HPDE6-E6E7 (cell line): ENCODE results near the gene CEP170B.
"Not testable (repeated sequence)": the region's sequence is repeated elsewhere in the genome, so short reads cannot be mapped to it uniquely, and the experiment has no call there.

Source experiments
- DNase-seq: peaks from one replicate; pipeline ENCODE4 v3.0.0; 2011; ENCODE audit warnings: missing footprints; ENCODE audit errors: extremely low spot score

Gene CEP170B

GRCh38 chr14:104913435-104913834 lies 48.4 kb downstream of the CEP170B start:
- DNase-seq: no peak

GRCh38 chr14:104917116-104917515 lies 52.0 kb downstream of the CEP170B start:
- no peak for DNase-seq

GRCh38 chr14:104917993-104918392 lies 52.9 kb downstream of the CEP170B start:
- no peak for DNase-seq

GRCh38 chr14:104919152-104919992 lies 54.3 kb downstream of the CEP170B start:
- not testable (repeated sequence) for DNase-seq

- DNase-seq: no peak
Measured at GRCh38 chr14:104919993-104920315, 54.9 kb downstream of the CEP170B start.

- DNase-seq: no peak
Measured at GRCh38 chr14:104923640-104924420, 58.8 kb downstream of the CEP170B start.

- DNase-seq: no peak
Measured at GRCh38 chr14:104924421-104925213, 59.5 kb downstream of the CEP170B start, which contains the start of gene PLD4. PLD4 (plus strand) TSS chr14:104924879; CDS start chr14:104927141, 2,262 bp downstream.

- DNase-seq: no peak
Measured at GRCh38 chr14:104925214-104925854, 60.3 kb downstream of the CEP170B start.

GRCh38 chr14:104925855-104926609 lies 61.0 kb downstream of the CEP170B start:
- DNase-seq: no peak

GRCh38 chr14:104926619-104927431 lies 61.8 kb downstream of the CEP170B start:
- DNase-seq: no peak

GRCh38 chr14:104927432-104927816 lies 62.4 kb downstream of the CEP170B start:
- DNase-seq: no peak

GRCh38 chr14:104927901-104928300 lies 62.8 kb downstream of the CEP170B start:
- DNase-seq: no peak

GRCh38 chr14:104928391-104929133 lies 63.5 kb downstream of the CEP170B start:
- no peak for DNase-seq

GRCh38 chr14:104929268-104930230 lies 64.5 kb downstream of the CEP170B start:
- no peak for DNase-seq

GRCh38 chr14:104930526-104931303 lies 65.6 kb downstream of the CEP170B start:
- no peak for DNase-seq

- DNase-seq: no peak
Measured at GRCh38 chr14:104931304-104931770, 66.3 kb downstream of the CEP170B start.
